Smooth muscle cell (in vitro differentiated cells): Measurements from ENCODE around the gene PACS1. TPM values are rescaled to one million over a fixed set of nuclear protein-coding genes. Genes with fewer than 3 reads are reported as not detected.

Source experiments
- DNase-seq: peaks from one replicate; lab custom pipeline; 2025; ENCODE audit not compliant: unreplicated experiment; lab: John Stamatoyannopoulos, UW
- H2AFZ ChIP-seq: fragments of 200-600 bp; sonication (generic); 2 replicates; pipeline ENCODE4 v1.6.0; 2016; ENCODE audit warnings: antibody characterized with exemption, low read depth, mild to moderate bottlenecking
- H3F3A ChIP-seq: fragments of 200-600 bp; sonication (generic); 2 replicates; pipeline ENCODE4 v1.6.0; 2017; ENCODE audit warnings: antibody characterized with exemption, low read depth
- H3K27ac ChIP-seq: fragments of 200-600 bp; sonication (generic); 2 replicates; pipeline ENCODE4 v1.5.1; 2016; ENCODE audit warnings: low read depth, mild to moderate bottlenecking
- H3K27me3 ChIP-seq: fragments of 200-600 bp; sonication (generic); 2 replicates; pipeline ENCODE4 v1.6.1; 2016; ENCODE audit warnings: low read depth, mild to moderate bottlenecking
- H3K36me3 ChIP-seq: fragments of 200-600 bp; sonication (generic); 2 replicates; pipeline ENCODE4 v1.5.1; 2016; ENCODE audit warnings: low read depth
- H3K4me1 ChIP-seq: fragments of 200-600 bp; sonication (generic); 2 replicates; pipeline ENCODE4 v1.5.1; 2016; ENCODE audit warnings: low read depth
- H3K4me2 ChIP-seq: fragments of 200-600 bp; sonication (generic); 2 replicates; pipeline ENCODE4 v1.6.0; 2016; ENCODE audit warnings: mild to moderate bottlenecking
- H3K4me3 ChIP-seq: fragments of 200-600 bp; sonication (generic); 2 replicates; pipeline ENCODE4 v1.5.1; 2016; ENCODE audit warnings: mild to moderate bottlenecking
- H3K79me2 ChIP-seq: fragments of 200-600 bp; sonication (generic); 2 replicates; pipeline ENCODE4 v1.6.0; 2016; ENCODE audit warnings: low read depth, mild to moderate bottlenecking
- H3K9ac ChIP-seq: fragments of 200-600 bp; sonication (generic); 2 replicates; pipeline ENCODE4 v1.6.0; 2016; ENCODE audit warnings: low read depth
- H3K9me3 ChIP-seq: fragments of 200-600 bp; sonication (generic); replicated peaks from 2 replicates; pipeline ENCODE4 v1.5.1; 2016; ENCODE audit warnings: low read depth
- H4K20me1 ChIP-seq: fragments of 200-600 bp; sonication (generic); 2 replicates; pipeline ENCODE4 v1.6.0; 2016; ENCODE audit warnings: low read depth
- CTCF ChIP-seq: fragments of 200-600 bp; sonication (generic); IDR thresholded peaks from 2 replicates; pipeline ENCODE4 v1.5.1; 2017; ENCODE audit warnings: borderline replicate concordance, mild to moderate bottlenecking, antibody characterized with exemption; ENCODE audit not compliant: insufficient read depth, poor library complexity, severe bottlenecking
- WGBS: methylation state at CpG from one replicate; pipeline ENCODE4 v1.1.7; 2016; ENCODE audit warnings: low lambda C conversion rate; 5-methylcytosine and 5-hydroxymethylcytosine counted together
- polyA plus RNA-seq: library from polyadenylated mRNA; unstranded; fragments of >200 nt; fragmentation: Nextera tagmentation; extraction: Ambion mirVana; gene quantifications from 2 replicates; pipeline ENCODE4 v1.2.1, GENCODE V29; 2016
- total RNA-seq: library from RNA; depleted of rRNA; stranded (reverse); fragments of >200 nt; gene quantifications from 2 replicates; pipeline ENCODE4 v1.2.3, GENCODE V29; 2014

Gene PACS1
- total and polyA plus RNA-seq, 2 experiments from 2014 or later: 87.6 to 140 TPM

- WGBS: 95% methylated on average over 11 of the region's 11 CpGs
- no peak for DNase-seq
- H3K4me3 ChIP-seq: no peak overlapping the region
- no peaks in the 10 kb centered on the region for H3K79me2 ChIP-seq
- no peaks in the 10 kb centered on the region for H3K4me1 ChIP-seq
- TF ChIP-seq CTCF: no peak
- H4K20me1 ChIP-seq: no peaks in the 10 kb centered on the region
- no peak overlapping the region for H2AFZ ChIP-seq
- no peaks in the 10 kb centered on the region for H3F3A ChIP-seq
- no peaks in the 10 kb centered on the region for H3K27me3 ChIP-seq
- no peak overlapping the region for H3K4me2 ChIP-seq
- H3K9ac ChIP-seq: no peak overlapping the region
- peaks cover 6% of the 10 kb centered on the region for H3K36me3 ChIP-seq
- no peak overlapping the region for H3K27ac ChIP-seq
- H3K9me3 ChIP-seq: no peaks in the 10 kb centered on the region
These were observed 165.1 kb downstream of the PACS1 start for GRCh38 chr11:66235141-66235540.

GRCh38 chr11:66237867-66238266 is 167.8 kb downstream of the PACS1 start:
- no peaks in the 10 kb centered on the region for H3F3A ChIP-seq
- H3K79me2 ChIP-seq: no peaks in the 10 kb centered on the region
- no peaks in the 10 kb centered on the region for H3K4me1 ChIP-seq
- H4K20me1 ChIP-seq: no peaks in the 10 kb centered on the region
- DNase-seq: no peak
- no peaks in the 10 kb centered on the region for H3K9me3 ChIP-seq
- TF ChIP-seq CTCF: no peak
- whole genome bisulfite sequencing: 95% methylated on average over 6 of the region's 6 CpGs
- no peaks in the 10 kb centered on the region for H3K27me3 ChIP-seq
- H3K27ac ChIP-seq: no peak overlapping the region
- H3K4me3 ChIP-seq: no peak overlapping the region
- no peak overlapping the region for H3K4me2 ChIP-seq
- H2AFZ ChIP-seq: no peak overlapping the region
- no peak overlapping the region for H3K9ac ChIP-seq
- peaks cover 3% of the 10 kb centered on the region for H3K36me3 ChIP-seq

GRCh38 chr11:66238786-66239413 is 168.8 kb downstream of the PACS1 start:
- Histone ChIP-seq H3K4me3 (no peak overlapping the region), H4K20me1 (no peaks in the 10 kb centered on the region), H3K9ac (no peak overlapping the region), H3F3A (no peaks in the 10 kb centered on the region), H3K4me1 (no peaks in the 10 kb centered on the region), H3K27me3 (no peaks in the 10 kb centered on the region), H3K4me2 (no peak overlapping the region), H3K27ac (no peak overlapping the region), H3K36me3 (no peaks in the 10 kb centered on the region), H3K79me2 (no peaks in the 10 kb centered on the region), H3K9me3 (no peaks in the 10 kb centered on the region), H2AFZ (no peak overlapping the region)
- DNase-seq: no peak
- no peak for TF ChIP-seq CTCF
- WGBS: 97% methylated on average over 17 of the region's 17 CpGs

- Histone ChIP-seq H3K4me1 (no peaks in the 10 kb centered on the region), H4K20me1 (no peaks in the 10 kb centered on the region), H3K9ac (no peak overlapping the region), H2AFZ (no peak overlapping the region), H3F3A (no peaks in the 10 kb centered on the region), H3K4me2 (no peak overlapping the region), H3K36me3 (no peaks in the 10 kb centered on the region), H3K9me3 (no peaks in the 10 kb centered on the region), H3K27ac (no peak overlapping the region), H3K79me2 (no peaks in the 10 kb centered on the region), H3K4me3 (no peak overlapping the region), H3K27me3 (no peaks in the 10 kb centered on the region)
- DNase-seq: no peak
- WGBS: 95% methylated on average over 3 of the region's 3 CpGs
- TF ChIP-seq CTCF: no peak
These were observed 169.4 kb downstream of the PACS1 start for GRCh38 chr11:66239511-66239910.
